Aorta (tissue), 5 donors: ENCODE measurements around the gene MAGEB17. TPM values are rescaled to one million over a fixed set of nuclear protein-coding genes. Genes with fewer than 3 reads are reported as not detected.

Experiments
- ATAC-seq: fragments of 200-7000 bp; cut with Tn5 transposase; one replicate; pipeline ENCODE4 v1.9.1; 2022; ENCODE audit warnings: moderate library complexity; ENCODE audit not compliant: low FRiP score
- DNase-seq, 2 donors: peaks; one replicate each; pipeline ENCODE4 v3.0.0-alpha.2; 2020
- H3K27ac ChIP-seq, 2 donors: one replicate each; pipeline ENCODE4 v1.5.1; 2013; ENCODE audit warnings: low read length in 2 of 2, mild to moderate bottlenecking in 2 of 2, moderate library complexity in 2 of 2, control low read depth in 1 of 2, inconsistent platforms in 1 of 2, low read depth in 1 of 2
- H3K27me3 ChIP-seq, 2 donors: one replicate each; pipeline ENCODE4 v1.6.1; 2013; ENCODE audit warnings: control low read depth in 1 of 2, low read length in 1 of 2, mild to moderate bottlenecking in 1 of 2, moderate library complexity in 1 of 2; ENCODE audit not compliant: insufficient read depth in 2 of 2, control insufficient read depth in 1 of 2
- H3K36me3 ChIP-seq, 2 donors: one replicate each; pipeline ENCODE4 v1.6.1; 2013; ENCODE audit warnings: control low read depth in 1 of 2, low read length in 1 of 2, mild to moderate bottlenecking in 1 of 2; ENCODE audit not compliant: insufficient read depth in 2 of 2, control insufficient read depth in 1 of 2
- H3K4me1 ChIP-seq, 2 donors: one replicate each; pipeline ENCODE4 v1.6.1; 2013; ENCODE audit warnings: low read length in 2 of 2, control low read depth in 1 of 2, mild to moderate bottlenecking in 1 of 2, moderate library complexity in 1 of 2; ENCODE audit not compliant: insufficient read depth in 2 of 2, control insufficient read depth in 1 of 2
- H3K4me3 ChIP-seq, 2 donors: one replicate each; pipeline ENCODE4 v1.5.1; 2013; ENCODE audit warnings: low read length in 2 of 2, control low read depth in 1 of 2, mild to moderate bottlenecking in 1 of 2
- H3K9me3 ChIP-seq: one replicate; pipeline ENCODE4 v1.6.1; 2013; ENCODE audit warnings: mild to moderate bottlenecking, low read length; ENCODE audit not compliant: control insufficient read depth
- WGBS, 2 donors: extraction: QIAGEN DNeasy Blood & Tissue Kit; methylation state at CpG; one replicate each; pipeline ENCODE4 v1.1.7; 2013; 5-methylcytosine and 5-hydroxymethylcytosine counted together
- intact Hi-C, 2 donors: fragments of 100-400 bp; cut with DNase I; formaldehyde crosslinking; loops; one replicate each; pipeline versions ENCODE4 v1.14.2 to v1.15.0; 2022
- polyA plus RNA-seq, 2 donors: library from polyadenylated mRNA; stranded (reverse); fragments of 200-250 nt; gene quantifications; one replicate each; pipeline ENCODE4 v1.2.3, GENCODE V29; 2013
- total RNA-seq, 2 donors: library from RNA; stranded (reverse); fragmentation: NEBNext Ultra II Directional; extraction: Animal tissue kit (Norgen Biotek cat#: 25700); gene quantifications; one replicate each; pipeline ENCODE4 v1.2.1, GENCODE V29; 2021
- donor health status: healthy with polysubstance abuse.
- donor health status: Bipolar disorder and iron deficiency.
- donor health status: DM: no; HTN: no; CAD: no.
- donor health status: DM: no; HTN: no; CAD: no.
- donor health status: DM: yes; HTN: yes; CAD: no.

Gene MAGEB17
- total and polyA plus RNA-seq, 4 donors = not detected

GRCh38 chrX:16136080-16136479 lies 31.2 kb upstream of the MAGEB17 start:
- H3K27ac ChIP-seq = no peak overlapping the region
- H3K36me3 ChIP-seq = no peaks in the 10 kb centered on the region
- no peaks in the 10 kb centered on the region for H3K27me3 ChIP-seq
- no peaks in the 10 kb centered on the region for H3K4me1 ChIP-seq
- no peak for ATAC-seq
- intact Hi-C loops = no loop called here
- no peak overlapping the region for H3K4me3 ChIP-seq
- DNase-seq = no peak
- WGBS, 2 donors = 69 to 82% methylated on average over 2 of the region's 2 CpGs
- H3K9me3 ChIP-seq = no peaks in the 10 kb centered on the region

- intact Hi-C loops = no loop called here
- no peaks in the 10 kb centered on the region for H3K27me3 ChIP-seq
- H3K9me3 ChIP-seq = no peaks in the 10 kb centered on the region
- no peaks in the 10 kb centered on the region for H3K4me1 ChIP-seq
- H3K36me3 ChIP-seq = no peaks in the 10 kb centered on the region
- H3K27ac ChIP-seq = no peak overlapping the region
- H3K4me3 ChIP-seq = no peak overlapping the region
- DNase-seq (no peak), ATAC-seq (no peak)
Observed at GRCh38 chrX:16137416-16138107, 29.7 kb upstream of the MAGEB17 start.

- Histone ChIP-seq H3K4me1 (no peaks in the 10 kb centered on the region), H3K27me3 (no peaks in the 10 kb centered on the region), H3K27ac (no peak overlapping the region), H3K4me3 (no peak overlapping the region), H3K9me3 (no peaks in the 10 kb centered on the region), H3K36me3 (no peaks in the 10 kb centered on the region)
- 63 to 82% methylated on average over 1 of the region's 1 CpG for WGBS, 2 donors
- no peak for DNase-seq
- intact Hi-C loops = no loop called here
- no peak for ATAC-seq
Observed at GRCh38 chrX:16138108-16138427, 29.2 kb upstream of the MAGEB17 start.

- H3K9me3 ChIP-seq = no peaks in the 10 kb centered on the region
- WGBS, 2 donors = 61 to 77% methylated on average over 4 of the region's 4 CpGs
- H3K27me3 ChIP-seq = no peaks in the 10 kb centered on the region
- H3K4me1 ChIP-seq = no peaks in the 10 kb centered on the region
- ATAC-seq (no peak), DNase-seq (no peak)
- intact Hi-C loops = no loop called here
- no peaks in the 10 kb centered on the region for H3K36me3 ChIP-seq
- no peak overlapping the region for H3K27ac ChIP-seq
- H3K4me3 ChIP-seq = no peak overlapping the region
Observed at GRCh38 chrX:16140448-16140847, 26.8 kb upstream of the MAGEB17 start.

- H3K4me3 ChIP-seq = no peak overlapping the region
- H3K4me1 ChIP-seq = no peaks in the 10 kb centered on the region
- no peak overlapping the region for H3K27ac ChIP-seq
- DNase-seq (no peak), ATAC-seq (no peak)
- intact Hi-C loops = no loop called here
- no peaks in the 10 kb centered on the region for H3K27me3 ChIP-seq
- no peaks in the 10 kb centered on the region for H3K36me3 ChIP-seq
- no peaks in the 10 kb centered on the region for H3K9me3 ChIP-seq
Observed at GRCh38 chrX:16140983-16141382, 26.3 kb upstream of the MAGEB17 start.

GRCh38 chrX:16141422-16142245 lies 25.6 kb upstream of the MAGEB17 start:
- no peak overlapping the region for H3K27ac ChIP-seq
- ATAC-seq (no peak), DNase-seq (no peak)
- H3K9me3 ChIP-seq = no peaks in the 10 kb centered on the region
- WGBS, 2 donors = 89 to 95% methylated on average over 4 of the region's 4 CpGs
- no peak overlapping the region for H3K4me3 ChIP-seq
- H3K4me1 ChIP-seq = no peaks in the 10 kb centered on the region
- no peaks in the 10 kb centered on the region for H3K27me3 ChIP-seq
- intact Hi-C loops = no loop called here
- H3K36me3 ChIP-seq = no peaks in the 10 kb centered on the region

- Histone ChIP-seq H3K27ac (no peak overlapping the region), H3K4me1 (no peaks in the 10 kb centered on the region), H3K4me3 (no peak overlapping the region), H3K36me3 (no peaks in the 10 kb centered on the region), H3K27me3 (no peaks in the 10 kb centered on the region), H3K9me3 (no peaks in the 10 kb centered on the region)
- ATAC-seq (no peak), DNase-seq (no peak)
- intact Hi-C loops = no loop called here
Observed at GRCh38 chrX:16142246-16142558, 25.1 kb upstream of the MAGEB17 start.

- ATAC-seq (no peak), DNase-seq (no peak)
- intact Hi-C loops = no loop called here
- Histone ChIP-seq H3K9me3 (no peaks in the 10 kb centered on the region), H3K4me3 (no peak overlapping the region), H3K27ac (no peak overlapping the region), H3K27me3 (no peaks in the 10 kb centered on the region), H3K4me1 (no peaks in the 10 kb centered on the region), H3K36me3 (no peaks in the 10 kb centered on the region)
Observed at GRCh38 chrX:16143968-16144367, 23.3 kb upstream of the MAGEB17 start.

- H3K36me3 ChIP-seq = no peaks in the 10 kb centered on the region
- H3K4me1 ChIP-seq = no peaks in the 10 kb centered on the region
- H3K27ac ChIP-seq = no peak overlapping the region
- DNase-seq (no peak), ATAC-seq (no peak)
- no peak overlapping the region for H3K4me3 ChIP-seq
- intact Hi-C loops = no loop called here
- no peaks in the 10 kb centered on the region for H3K27me3 ChIP-seq
- WGBS, 2 donors = 3 to 20% methylated on average over 2 of the region's 2 CpGs
- H3K9me3 ChIP-seq = no peaks in the 10 kb centered on the region
Observed at GRCh38 chrX:16144420-16144819, 22.9 kb upstream of the MAGEB17 start.
